ENCODE measurements around the gene TMTC2.

Gene TMTC2

DNA sequence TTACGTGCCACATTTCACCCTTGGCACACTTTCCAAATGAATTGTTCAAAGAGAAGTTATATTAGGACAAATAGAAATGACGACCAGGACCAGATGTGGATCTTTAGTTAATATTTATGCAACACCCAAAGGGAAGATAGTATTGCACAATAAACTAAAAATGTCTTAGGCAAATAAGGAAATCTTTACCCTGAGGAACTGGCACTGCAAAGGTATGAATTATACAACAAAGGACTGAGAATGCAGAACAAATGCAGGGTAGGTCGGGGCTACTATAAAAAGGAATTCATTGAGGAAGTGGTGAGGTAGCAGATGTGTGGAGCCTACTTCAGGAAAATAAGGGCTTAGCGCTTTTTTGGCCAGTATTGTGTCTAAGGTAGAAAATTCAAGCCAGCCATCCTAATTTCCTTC is 3.9 kb upstream of the TMTC2 start:
- no peak for DNase-seq (ENCODE audit: low read depth)

DNA sequence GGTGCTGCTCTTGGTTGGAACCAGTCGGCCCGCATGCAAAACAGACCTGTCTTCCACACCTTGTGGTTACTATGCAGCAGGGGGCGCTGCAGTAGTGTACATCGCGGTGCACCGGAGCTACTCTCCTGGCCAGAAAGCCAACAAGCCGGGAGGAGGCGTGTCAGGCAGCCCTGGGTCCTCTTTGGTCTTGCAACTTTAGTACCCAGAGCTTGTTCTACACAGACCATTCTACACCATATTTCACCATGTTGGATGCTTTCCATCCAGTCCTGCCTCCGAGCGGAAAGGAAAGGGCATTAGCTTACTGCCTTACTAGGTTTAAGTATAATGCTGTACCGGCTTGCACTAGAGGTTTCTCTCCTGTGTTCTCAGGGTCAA is 927 bp upstream of the TMTC2 start:
- peak; percentile 81 for DNase-seq (ENCODE audit: low read depth)

DNA sequence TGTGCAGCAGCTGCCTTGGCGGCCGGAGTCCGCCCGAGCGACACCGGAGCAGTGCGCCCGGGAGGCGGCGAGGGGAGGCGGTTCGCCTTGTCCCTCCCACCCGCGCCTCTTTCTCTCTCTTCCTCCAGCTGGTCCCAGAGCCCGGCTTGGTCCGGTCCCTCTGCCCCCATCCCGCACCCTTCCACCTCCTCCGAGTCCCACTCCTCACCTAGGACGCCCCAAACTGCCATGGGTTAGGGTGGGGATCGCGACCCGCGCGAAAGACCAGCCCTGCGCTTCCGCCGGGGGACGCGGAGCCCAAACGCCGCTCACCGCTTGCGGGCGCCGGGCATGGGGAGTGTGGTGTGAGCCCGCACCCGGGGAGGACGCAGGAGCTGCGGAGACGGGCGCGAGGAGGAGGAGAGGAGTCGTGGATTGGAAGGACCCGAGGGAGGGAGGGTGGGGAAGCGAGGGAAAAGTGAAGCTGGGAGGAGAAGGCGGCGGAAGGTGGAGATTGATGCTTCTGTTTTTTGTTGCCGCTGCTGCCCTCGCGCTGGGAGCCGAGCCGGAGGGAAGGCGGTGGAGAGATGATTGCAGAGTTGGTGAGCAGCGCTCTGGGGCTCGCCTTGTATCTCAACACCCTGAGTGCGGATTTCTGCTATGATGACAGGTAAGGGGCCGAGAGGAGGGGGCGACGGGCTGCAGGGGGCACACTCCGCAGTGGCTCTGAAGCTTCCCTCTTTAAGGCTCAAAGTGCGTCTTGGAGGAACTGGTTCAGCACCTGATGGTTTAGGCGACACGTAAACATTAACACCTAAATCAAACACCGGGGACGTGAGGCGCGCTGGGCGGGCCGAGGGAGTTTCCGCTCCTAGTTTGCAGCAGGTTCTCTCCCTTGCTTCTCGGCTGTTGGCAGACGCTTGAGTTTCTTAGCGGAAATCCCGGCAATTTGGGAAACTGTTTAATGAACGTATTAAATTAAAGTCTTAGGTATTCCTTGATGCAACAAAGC is 610 bp downstream of the TMTC2 start:
- DNase-seq (ENCODE audit: low read depth) = peak; percentile 42

DNA sequence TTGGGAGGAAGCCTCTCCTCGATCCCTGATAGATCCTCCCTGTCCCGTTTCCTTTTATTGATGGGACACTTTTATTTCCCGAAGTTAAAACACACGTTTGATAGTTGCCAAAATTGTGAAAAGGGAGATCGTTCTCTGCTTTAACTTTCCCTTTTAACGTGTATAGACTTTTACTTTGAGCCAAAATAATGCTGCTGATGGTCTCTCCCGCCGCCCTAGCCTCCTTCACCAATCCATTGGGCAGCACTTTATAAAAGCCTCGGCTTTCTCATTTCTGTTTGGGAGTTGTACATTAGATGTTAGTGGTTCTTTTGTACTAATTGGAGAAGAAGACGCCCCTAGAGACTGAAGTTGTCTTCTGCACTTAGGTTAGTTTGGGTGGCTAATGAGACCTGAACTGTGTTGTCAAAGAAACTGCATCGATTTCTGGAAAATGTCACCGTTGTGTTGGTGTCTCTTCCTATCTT is 1.4 kb downstream of the TMTC2 start:
- no peak for DNase-seq (ENCODE audit: low read depth)

DNA sequence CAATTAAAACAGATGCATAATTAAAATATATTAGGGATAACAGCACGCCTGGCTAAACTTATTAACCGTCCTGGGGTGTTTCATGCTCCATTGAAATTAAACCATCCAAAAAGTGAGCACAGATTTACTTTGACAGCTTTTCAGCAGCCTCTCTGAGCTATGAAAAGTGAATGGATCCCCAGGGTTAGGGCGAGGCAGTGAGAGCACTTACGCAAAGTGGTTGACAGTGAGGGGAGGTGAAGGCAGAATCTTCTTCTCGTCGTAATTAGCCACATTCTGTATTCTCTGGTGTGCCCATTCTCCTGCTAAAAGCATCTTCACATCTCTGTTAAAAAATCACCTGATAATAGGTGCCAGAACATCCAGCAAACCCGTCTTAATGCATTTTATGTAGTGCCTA is 1.9 kb downstream of the TMTC2 start:
- no peak for DNase-seq (ENCODE audit: low read depth)

DNA sequence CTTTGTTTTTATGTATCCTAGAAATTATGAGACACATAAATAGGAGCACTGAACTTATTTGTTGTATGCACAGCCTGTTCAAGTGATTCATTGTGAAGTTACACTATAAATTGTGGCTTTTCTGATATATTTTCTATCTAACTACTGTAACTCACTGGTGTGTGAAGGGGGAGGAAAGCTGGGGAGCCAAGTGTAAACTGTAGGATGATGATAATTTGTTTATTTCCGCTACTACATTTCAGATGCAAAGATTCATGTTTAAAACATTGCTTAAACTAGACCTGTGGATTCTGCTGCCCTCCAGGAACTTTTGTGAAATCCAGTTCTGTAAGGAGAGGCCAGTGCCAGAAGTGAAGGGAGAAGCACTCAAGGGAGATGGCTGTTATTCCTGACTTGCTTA is 3.3 kb downstream of the TMTC2 start:
- DNase-seq (ENCODE audit: low read depth) = no peak

DNA sequence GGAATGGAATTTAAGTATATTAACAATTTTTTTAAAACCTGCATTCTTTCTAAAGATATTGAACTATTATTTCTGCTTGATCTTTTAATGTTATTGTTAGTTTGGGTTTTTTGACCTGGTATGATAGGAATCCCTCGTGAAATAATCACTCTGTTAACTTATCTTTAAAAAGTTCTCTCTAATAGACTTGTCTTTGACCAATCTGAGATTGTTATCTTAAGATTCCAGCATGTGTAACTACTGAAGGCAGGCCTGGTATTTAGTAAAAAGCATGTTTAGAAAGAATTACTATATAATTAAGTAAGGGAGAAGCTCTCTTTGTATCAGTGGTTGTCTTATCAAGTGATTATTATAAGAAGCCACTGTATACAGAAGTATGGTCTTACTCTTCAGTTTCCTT is 4.8 kb downstream of the TMTC2 start:
- DNase-seq (ENCODE audit: low read depth) = no peak

DNA sequence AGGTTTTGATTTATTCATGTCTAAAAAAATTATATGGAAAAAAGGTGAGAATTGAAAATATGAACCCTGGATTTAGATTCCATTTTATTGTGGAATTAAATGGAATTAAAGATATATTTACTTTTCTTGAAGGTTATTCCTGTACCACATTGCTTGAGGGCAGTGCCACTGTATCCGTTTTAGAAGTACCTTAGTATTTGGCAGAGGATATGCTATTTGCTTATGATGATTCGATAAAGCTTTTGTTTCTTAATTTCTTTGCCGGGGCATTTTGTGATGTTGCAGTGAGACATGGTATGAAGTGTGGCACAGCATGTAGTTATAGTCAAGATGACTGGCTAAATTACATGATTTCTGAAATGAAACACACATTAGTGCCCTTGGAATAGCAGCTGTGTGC is 7.6 kb downstream of the TMTC2 start:
- no peak for DNase-seq (ENCODE audit: low read depth)

DNA sequence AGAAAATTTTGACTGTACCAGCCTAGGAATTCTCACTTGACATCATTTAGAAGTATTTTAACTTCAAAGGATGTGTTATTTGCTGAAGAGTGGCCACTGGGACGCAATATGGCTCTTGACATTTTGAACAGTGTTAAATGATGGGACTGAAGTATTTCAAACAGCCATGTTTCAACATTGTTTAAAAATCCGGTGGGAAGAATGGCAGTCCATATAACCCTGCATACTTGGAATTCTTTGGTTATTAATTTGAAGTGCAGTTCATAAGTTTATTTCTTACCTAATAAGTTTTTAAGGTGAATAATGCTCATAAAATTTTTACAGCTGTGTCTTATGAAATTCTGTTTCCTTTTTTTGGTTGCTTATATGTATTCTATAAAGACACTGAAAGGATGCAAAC is 8.3 kb downstream of the TMTC2 start:
- DNase-seq (ENCODE audit: low read depth) = no peak

DNA sequence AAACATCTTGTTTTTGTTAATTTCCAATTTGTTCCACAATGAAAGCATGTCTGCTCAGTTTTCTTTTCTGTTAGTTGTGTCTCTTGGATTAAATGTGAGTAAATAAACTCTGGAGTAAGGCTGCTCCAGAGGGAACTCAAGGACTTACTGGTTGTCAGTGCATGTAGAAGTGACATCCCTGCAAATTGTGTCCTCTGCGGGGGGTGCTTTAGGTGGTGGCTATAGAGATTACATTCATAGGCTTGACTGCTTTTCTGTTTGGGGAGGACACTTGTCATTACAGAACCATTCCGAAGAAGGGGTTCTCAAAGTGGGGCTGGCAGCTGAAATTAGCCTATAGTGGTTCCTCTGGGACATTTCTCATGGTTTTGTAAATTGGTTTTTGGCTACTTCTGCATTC is 8.8 kb downstream of the TMTC2 start:
- no peak for DNase-seq (ENCODE audit: low read depth)

DNA sequence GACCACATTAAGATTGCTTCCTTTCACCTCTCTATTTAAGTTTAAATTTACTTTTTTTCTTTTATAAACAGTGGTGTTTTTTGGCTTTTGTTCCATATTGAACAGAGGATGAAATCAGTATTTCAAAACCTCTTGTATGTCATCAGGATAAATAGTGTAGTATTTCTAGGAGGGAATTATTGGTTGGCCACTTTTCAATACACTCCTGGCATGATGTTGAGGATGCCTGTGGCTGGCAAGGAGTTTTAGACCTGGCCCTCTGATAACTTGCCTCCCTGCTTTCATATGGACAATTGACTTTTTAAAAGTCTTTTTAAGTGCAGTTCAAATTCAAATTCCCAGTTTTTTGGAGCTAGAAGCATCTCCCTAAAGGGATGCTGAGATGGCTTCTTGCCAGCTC is 9.8 kb downstream of the TMTC2 start:
- no peak for DNase-seq (ENCODE audit: low read depth)

DNA sequence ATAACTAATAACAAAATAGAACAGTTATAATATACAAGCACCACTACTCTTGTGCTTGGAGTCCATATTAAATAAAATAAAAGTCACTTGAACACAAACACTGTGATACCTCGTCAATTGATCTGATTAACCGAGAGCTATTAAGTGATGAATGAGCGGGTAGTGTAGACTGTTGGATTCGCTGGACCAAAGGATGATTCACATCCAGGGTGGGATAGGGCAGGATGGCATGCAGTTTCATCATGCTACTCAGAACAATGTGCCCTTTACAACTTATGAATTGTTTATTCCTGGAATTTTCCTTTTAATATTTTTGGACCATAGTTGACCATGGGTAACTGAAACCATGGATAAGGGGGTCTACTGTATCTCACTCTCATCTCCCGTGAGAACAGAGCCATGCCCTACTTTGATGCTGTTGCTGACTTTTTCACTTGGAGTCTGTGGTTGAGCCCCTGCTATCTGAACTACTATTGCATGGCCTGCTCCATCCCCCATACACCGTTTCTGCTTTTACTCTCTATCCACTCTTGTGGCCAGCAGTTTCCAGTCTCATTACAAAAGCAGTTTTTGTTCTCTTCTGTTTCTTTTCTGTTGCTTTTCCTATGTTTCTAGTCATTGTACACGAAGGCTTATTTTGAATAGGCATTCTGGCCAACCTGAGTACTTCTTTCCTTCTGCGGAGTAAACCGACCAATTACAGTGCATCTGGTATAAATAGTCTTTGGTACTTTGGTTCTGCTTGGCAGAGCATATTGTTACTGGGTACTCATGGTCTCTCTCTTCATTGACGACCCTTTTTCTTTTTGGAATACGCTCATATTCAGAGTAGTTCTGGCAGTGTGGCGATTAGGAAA is 12.2 kb downstream of the TMTC2 start:
- no peak for DNase-seq (ENCODE audit: low read depth)

DNA sequence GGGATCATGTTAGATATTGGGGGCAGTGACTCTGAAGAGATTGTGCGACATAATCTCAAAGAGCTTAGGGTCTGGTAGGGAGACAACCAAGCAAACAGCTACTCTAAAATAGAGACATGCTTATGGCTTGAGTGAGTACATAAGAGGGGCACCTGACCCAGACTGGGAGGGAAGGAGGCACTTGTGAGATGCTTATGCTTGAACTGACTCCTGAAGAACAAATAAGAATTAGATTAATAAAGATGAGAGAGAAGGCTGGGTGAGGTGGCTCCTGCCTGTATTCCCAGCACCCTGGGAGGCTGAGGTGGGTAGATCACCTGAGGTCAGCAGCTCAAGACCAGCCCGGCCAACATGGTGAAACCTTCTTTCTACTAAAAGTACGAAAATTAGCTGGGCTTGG is 19.1 kb downstream of the TMTC2 start:
- no peak for DNase-seq (ENCODE audit: low read depth)

DNA sequence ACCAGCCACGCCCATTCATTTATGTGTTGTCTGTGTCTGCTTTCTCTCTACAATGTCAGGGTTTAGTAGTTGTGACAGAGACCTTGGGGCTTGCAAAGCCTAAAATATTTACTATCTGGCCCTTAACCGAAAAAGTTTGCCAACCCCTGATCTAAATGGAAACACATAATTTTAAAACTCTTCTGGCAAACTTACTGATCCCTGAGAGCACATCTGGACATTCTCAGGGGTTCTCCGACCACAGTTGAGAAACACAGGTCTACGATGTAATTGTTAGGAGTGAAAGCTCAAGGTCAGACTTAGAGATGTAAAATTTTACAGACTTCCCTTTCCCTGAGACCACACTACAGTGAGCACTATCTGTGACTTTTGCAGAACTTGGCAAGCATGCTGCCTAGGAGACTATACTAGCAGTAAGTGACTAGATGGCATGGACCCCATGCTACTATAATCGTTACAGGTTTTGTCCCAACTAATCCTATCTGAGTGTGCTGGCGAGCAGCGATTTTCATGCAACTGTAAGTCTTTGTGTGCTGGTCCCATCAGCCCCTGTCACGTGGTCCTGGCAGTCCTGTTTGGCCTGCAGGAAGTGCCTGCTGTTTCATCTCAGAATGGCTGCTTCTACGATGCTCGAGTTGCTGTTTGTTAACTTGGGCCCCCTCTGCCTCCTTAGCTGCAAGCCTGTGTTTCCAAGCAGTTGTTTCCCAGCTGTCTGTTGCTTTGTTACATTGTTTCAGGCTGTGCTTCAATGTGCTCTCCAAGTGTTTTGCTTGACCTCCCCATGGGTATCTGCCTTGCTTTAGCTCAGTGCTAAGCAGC is 21.6 kb downstream of the TMTC2 start:
- no peak for DNase-seq (ENCODE audit: low read depth)

DNA sequence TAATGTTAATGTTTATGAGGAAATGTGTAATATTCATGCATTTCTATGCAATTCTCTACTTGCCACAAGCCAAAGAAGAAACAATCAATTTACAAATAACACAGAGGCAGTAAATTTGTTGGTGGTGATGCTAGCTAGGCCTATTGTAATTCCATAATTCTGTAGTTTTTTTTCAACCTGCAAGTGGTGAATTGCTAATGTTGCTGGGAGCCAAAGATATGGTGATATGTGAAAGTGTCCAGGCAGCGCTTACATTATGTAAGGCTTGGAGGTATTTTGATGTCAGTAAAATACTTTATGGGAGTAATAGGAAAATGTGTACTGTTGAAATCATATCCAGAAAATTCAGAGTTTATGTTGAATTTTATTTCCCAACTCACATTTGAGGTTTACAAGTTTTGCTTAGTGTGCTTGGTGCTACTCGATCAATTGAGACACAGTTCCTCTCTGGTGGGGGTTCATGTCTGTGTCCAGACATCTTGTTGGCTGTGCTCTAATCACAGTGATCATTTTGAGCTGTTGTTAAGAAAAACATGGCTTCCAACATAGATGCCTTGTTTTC is 23.2 kb downstream of the TMTC2 start:
- DNase-seq (ENCODE audit: low read depth) = no peak

DNA sequence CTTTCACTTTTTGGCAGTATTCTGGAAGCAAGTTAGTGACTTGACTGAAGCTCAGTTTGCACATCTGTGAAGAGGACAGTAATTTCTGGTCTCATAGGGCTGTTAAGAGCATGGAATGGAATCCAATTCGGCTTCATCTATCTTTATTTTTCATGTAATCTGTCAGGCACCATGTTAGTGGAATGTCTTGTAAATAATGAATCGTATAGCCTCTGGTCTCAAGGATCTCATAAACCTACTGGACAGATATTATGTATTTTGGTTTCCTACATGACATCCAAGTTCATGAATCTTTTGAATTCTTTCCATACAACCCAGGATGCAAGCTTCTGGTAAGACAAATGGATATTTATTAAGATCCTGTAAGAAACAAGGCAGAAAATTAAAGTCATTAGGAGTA is 24.0 kb downstream of the TMTC2 start:
- no peak for DNase-seq (ENCODE audit: low read depth)

DNA sequence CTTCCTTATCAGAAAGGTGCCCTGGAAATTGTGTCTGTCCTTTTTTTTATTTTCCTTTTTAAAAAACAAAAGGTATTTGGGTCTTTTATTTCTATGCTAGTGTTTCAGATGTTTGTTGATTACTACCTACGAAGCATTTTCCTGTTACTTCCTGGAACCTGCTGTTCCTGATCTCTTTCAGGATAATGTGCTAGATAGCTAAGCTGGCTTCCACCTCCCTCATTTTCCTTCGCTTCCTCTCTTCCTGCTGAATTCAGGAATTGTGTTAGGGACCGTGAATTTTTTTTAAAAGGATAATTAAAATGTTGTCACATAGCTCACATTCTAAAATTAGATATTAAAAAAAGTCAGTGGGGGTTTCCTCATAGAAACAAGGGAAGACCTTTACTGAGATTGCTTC is 27.7 kb downstream of the TMTC2 start:
- no peak for DNase-seq (ENCODE audit: low read depth)

DNA sequence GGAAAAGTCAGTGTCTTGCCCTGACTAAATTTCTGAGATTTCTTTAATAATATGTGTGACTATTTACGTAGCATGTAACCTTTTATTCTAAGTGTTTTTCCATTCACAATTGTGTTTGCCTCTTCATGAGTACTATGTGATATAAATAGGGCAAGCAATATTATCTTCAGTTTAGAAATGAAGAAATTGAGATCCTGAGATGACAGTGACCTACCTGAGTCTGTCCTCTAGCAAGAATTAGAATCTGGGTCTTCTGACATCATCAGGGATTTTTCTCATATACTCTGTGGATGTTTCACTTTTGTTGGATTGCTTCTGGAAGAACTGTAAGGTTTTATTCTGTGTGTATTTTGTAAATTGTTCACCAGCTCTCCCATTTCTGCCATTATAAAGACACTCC is 35.0 kb downstream of the TMTC2 start:
- no peak for DNase-seq (ENCODE audit: low read depth)

DNA sequence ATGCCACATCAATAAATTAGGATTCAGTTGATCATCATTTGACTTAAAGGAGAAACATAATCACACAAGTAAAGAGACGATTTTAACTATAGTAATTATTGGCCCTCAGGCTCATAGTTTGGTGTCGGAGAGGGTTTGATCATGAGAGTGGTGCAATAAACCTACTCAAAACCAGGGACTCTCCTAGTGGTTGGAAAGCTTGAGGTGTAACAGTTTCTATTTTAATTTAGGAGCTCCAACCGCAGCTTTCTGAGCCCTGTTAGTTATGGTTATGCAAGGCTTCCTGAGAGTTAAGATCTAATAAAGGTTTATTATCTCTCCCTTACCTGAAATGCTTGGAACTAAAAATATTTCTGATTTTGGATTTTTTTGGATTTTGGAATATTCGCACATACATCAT is 36.4 kb downstream of the TMTC2 start:
- DNase-seq (ENCODE audit: low read depth) = no peak

DNA sequence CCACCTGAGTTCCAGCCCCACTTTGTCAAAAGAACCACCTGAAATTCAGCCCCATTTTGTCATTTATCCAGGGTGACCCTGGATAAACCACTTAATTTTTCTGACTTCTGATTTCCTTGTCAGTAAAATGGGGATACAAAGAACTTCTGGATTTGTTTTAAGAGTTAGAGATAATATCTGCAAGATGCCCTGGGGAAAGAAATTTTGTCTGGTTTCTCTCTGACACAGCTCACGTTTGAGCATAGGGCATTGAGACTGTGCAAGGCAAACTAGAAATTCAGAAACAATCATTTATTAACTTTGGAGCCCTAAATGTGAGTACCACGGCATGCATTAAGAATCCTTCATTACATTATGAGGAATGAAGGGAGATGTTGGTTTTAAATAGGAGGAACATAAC is 37.2 kb downstream of the TMTC2 start:
- DNase-seq (ENCODE audit: low read depth) = no peak

DNA sequence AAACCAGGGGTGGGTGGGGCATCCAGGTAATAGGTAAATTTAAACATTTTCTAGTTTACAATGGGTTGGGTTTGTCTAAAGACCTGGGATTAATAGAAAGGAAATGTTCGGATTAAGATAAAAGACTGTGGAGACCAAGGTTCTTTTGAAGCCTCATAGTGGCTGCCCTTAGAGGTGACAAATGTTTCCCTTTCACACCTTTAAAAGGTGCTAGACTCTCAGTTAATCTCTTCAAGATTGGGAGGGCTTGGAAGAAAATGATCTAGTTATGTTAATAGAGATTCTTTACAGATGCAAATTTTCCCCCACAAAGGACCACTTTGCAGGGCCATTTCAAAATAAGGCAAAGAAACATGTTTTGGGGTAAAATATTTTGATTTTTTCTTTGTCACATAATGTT is 39.0 kb downstream of the TMTC2 start:
- no peak for DNase-seq (ENCODE audit: low read depth)

DNA sequence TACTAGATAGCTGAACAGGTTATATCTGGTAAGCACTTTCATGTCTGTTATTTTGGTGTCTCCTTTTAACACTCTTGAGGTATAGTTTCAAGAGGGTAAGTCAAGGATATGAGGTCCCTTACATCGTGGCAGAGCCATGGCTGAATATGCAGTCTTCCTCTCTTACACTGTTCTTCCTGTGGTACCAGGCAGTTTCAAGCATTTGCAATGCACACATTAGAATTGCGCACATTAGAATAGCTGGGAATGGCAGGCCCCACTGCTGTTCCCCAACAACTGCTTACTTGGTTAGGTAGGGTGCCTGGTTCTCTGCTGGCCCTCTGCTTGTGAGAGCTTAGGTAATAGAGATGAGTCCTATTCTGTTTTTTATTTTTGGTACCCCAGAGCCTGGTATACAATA is 41.2 kb downstream of the TMTC2 start:
- no peak for DNase-seq (ENCODE audit: low read depth)

All from activated T-helper 1 cell treated with Interleukin-2 at 50 U/mL for 16 hours (primary cell).